ENCODE data around the gene USF3. TPM values are rescaled to one million over a fixed set of nuclear protein-coding genes. Genes with fewer than 3 reads are reported as not detected.

USF3 gene
- total RNA-seq, 3 donors from 2014 or later: 19.7 to 38.9 (median 28.5) TPM

GRCh38 chr3:113663761-113664160, 32.7 kb downstream of the USF3 start:
- no peak for DNase-seq (ENCODE audit: low spot score in 2 of 2)
- Histone ChIP-seq H3K27ac (no peak overlapping the region), H3K4me1 (no peaks in the 10 kb centered on the region), H3K4me3 (no peak overlapping the region), H3K27me3 (no peaks in the 10 kb centered on the region), H3K9me3 (no peaks in the 10 kb centered on the region), H3K36me3 (peaks cover 4% of the 10 kb centered on the region)
- intact Hi-C loops (cut with DNase I; ENCODE audit: low total_unique reads): no loop called here
- TF ChIP-seq POLR2AphosphoS5 (IDR thresholded peaks at IDR 0.05): no peak
- no peak for TF ChIP-seq POLR2A (IDR thresholded peaks at IDR 0.05)
- TF ChIP-seq CTCF (IDR thresholded peaks at IDR 0.05): no peak

- Histone ChIP-seq H3K9me3 (no peaks in the 10 kb centered on the region), H3K27ac (no peak overlapping the region), H3K27me3 (no peaks in the 10 kb centered on the region), H3K36me3 (peaks cover 4% of the 10 kb centered on the region), H3K4me1 (no peaks in the 10 kb centered on the region), H3K4me3 (no peak overlapping the region)
- intact Hi-C loops (cut with DNase I; ENCODE audit: low total_unique reads): no loop called here
- DNase-seq (ENCODE audit: low spot score in 2 of 2): no peak
- TF ChIP-seq POLR2A (IDR thresholded peaks at IDR 0.05): no peak
- no peak for TF ChIP-seq CTCF (IDR thresholded peaks at IDR 0.05)
- TF ChIP-seq POLR2AphosphoS5 (IDR thresholded peaks at IDR 0.05): no peak
Measured at GRCh38 chr3:113663324-113663750, 33.1 kb downstream of the USF3 start.

- intact Hi-C loops (cut with DNase I; ENCODE audit: low total_unique reads): no loop called here
- Histone ChIP-seq H3K27me3 (no peaks in the 10 kb centered on the region), H3K9me3 (no peaks in the 10 kb centered on the region), H3K36me3 (peaks cover 4% of the 10 kb centered on the region), H3K4me3 (no peak overlapping the region), H3K4me1 (no peaks in the 10 kb centered on the region), H3K27ac (no peak overlapping the region)
- no peak for DNase-seq (ENCODE audit: low spot score in 2 of 2)
- TF ChIP-seq POLR2AphosphoS5 (IDR thresholded peaks at IDR 0.05) (no peak), CTCF (IDR thresholded peaks at IDR 0.05) (no peak), POLR2A (IDR thresholded peaks at IDR 0.05) (no peak)
Measured at GRCh38 chr3:113662824-113663223, 33.6 kb downstream of the USF3 start.

GRCh38 chr3:113660896-113661295, 35.5 kb downstream of the USF3 start:
- Histone ChIP-seq H3K9me3 (no peaks in the 10 kb centered on the region), H3K4me1 (no peaks in the 10 kb centered on the region), H3K36me3 (peaks cover 4% of the 10 kb centered on the region), H3K27ac (no peak overlapping the region), H3K27me3 (no peaks in the 10 kb centered on the region), H3K4me3 (no peak overlapping the region)
- intact Hi-C loops (cut with DNase I; ENCODE audit: low total_unique reads): no loop called here
- DNase-seq (ENCODE audit: low spot score in 2 of 2): no peak
- TF ChIP-seq POLR2A (IDR thresholded peaks at IDR 0.05) (no peak), CTCF (IDR thresholded peaks at IDR 0.05) (no peak), POLR2AphosphoS5 (IDR thresholded peaks at IDR 0.05) (no peak)

GRCh38 chr3:113660458-113660857, 36.0 kb downstream of the USF3 start:
- DNase-seq (ENCODE audit: low spot score in 2 of 2): no peak
- Histone ChIP-seq H3K4me3 (no peak overlapping the region), H3K27ac (no peak overlapping the region), H3K4me1 (no peaks in the 10 kb centered on the region), H3K36me3 (peaks cover 4% of the 10 kb centered on the region), H3K9me3 (no peaks in the 10 kb centered on the region), H3K27me3 (no peaks in the 10 kb centered on the region)
- intact Hi-C loops (cut with DNase I; ENCODE audit: low total_unique reads): no loop called here
- TF ChIP-seq POLR2AphosphoS5 (IDR thresholded peaks at IDR 0.05) (no peak), POLR2A (IDR thresholded peaks at IDR 0.05) (no peak), CTCF (IDR thresholded peaks at IDR 0.05) (no peak)

All from breast epithelium (tissue), 4 donors.